Posterior vena cava (tissue), 2 donors: Measurements from ENCODE around the gene GFRA1. TPM values are rescaled to one million over a fixed set of nuclear protein-coding genes. Genes with fewer than 3 reads are reported as not detected.
"Not testable (repeated sequence)": the region's sequence is repeated elsewhere in the genome, so short reads cannot be mapped to it uniquely, and the experiment has no call there.

ENCODE experiments used
- DNase-seq: peaks from one replicate; pipeline ENCODE4 v3.0.0-alpha.2; 2020; ENCODE audit warnings: low spot score
- intact Hi-C, 2 donors: fragments of 100-400 bp; cut with DNase I; formaldehyde crosslinking; loops; one replicate each; pipeline versions ENCODE4 v1.14.1 to v1.14.2; 2022 to 2023
- total RNA-seq, 2 donors: library from RNA; stranded (reverse); fragmentation: NEBNext Ultra II Directional; extraction: Animal tissue kit (Norgen Biotek cat#: 25700); gene quantifications; one replicate each; pipeline ENCODE4 v1.2.1, GENCODE V29; 2021
- donor health status: DM: yes; HTN: yes; CAD: no.
- donor health status: DM: yes; HTN: yes; CAD: no.

GFRA1 gene
- total RNA-seq, 2 donors from 2014 or later, result 16.4 to 18.6 TPM

- DNase-seq, intact Hi-C loops: not testable (repeated sequence)
Measured at GRCh38 chr10:116035406-116035805, 237.6 kb downstream of the GFRA1 start.

- intact Hi-C loops, result no loop called here
- no peak for DNase-seq
Measured at GRCh38 chr10:116030576-116030975, 242.4 kb downstream of the GFRA1 start.

- intact Hi-C loops, result no loop called here
- no peak for DNase-seq
Measured at GRCh38 chr10:116029826-116030225, 243.2 kb downstream of the GFRA1 start.

GRCh38 chr10:116027355-116027754 lies 245.7 kb downstream of the GFRA1 start:
- DNase-seq, result no peak

GRCh38 chr10:116026725-116027124 lies 246.3 kb downstream of the GFRA1 start:
- no peak for DNase-seq
- intact Hi-C loops, result no loop called here

More at GRCh38 chr10:116027355-116027754, 245.7 kb downstream of the GFRA1 start:
- intact Hi-C loops, result no loop called here

GRCh38 chr10:116026315-116026714 lies 246.7 kb downstream of the GFRA1 start:
- no peak for DNase-seq

GRCh38 chr10:116024271-116024878 lies 248.6 kb downstream of the GFRA1 start:
- intact Hi-C loops, result no loop called here
- no peak for DNase-seq

More at GRCh38 chr10:116026315-116026714, 246.7 kb downstream of the GFRA1 start:
- intact Hi-C loops, result no loop called here

GRCh38 chr10:116017405-116017804 lies 255.6 kb downstream of the GFRA1 start:
- DNase-seq, result no peak
- intact Hi-C loops, result no loop called here

GRCh38 chr10:116015583-116016333 lies 257.2 kb downstream of the GFRA1 start:
- intact Hi-C loops, result no loop called here
- no peak for DNase-seq

- DNase-seq, result no peak
- intact Hi-C loops, result no loop called here
Measured at GRCh38 chr10:116014871-116015582, 258.0 kb downstream of the GFRA1 start.

GRCh38 chr10:116014326-116014725 lies 258.7 kb downstream of the GFRA1 start:
- DNase-seq, result no peak
- intact Hi-C loops, result no loop called here

- intact Hi-C loops, result no loop called here
- DNase-seq, result no peak
Measured at GRCh38 chr10:116011929-116012328, 261.1 kb downstream of the GFRA1 start.

- DNase-seq, result no peak
- intact Hi-C loops, result no loop called here
Measured at GRCh38 chr10:116007256-116007891, 265.6 kb downstream of the GFRA1 start.

Other genes starting within 250 kb of the GFRA1 start
- not detected for gene CCDC172, start 51.2 kb upstream of the GFRA1 start, total RNA-seq
- gene PNLIPRP3, start 154.6 kb upstream of the GFRA1 start, total RNA-seq, result not detected